DOHH2 (cell line): Measurements from ENCODE around the gene EXOC7.

Source experiments
- CTCF ChIP-seq: fragments of 200-600 bp; sonication (generic); IDR thresholded peaks from one replicate; pipeline ENCODE4 v1.5.1; 2014; ENCODE audit warnings: antibody characterized with exemption, mild to moderate bottlenecking, low read depth, low read length; ENCODE audit not compliant: poor library complexity, severe bottlenecking
- EZH2phosphoT487 ChIP-seq: fragments of 200-600 bp; sonication (generic); IDR thresholded peaks from 2 replicates; pipeline ENCODE4 v1.6.1; 2017; ENCODE audit warnings: borderline replicate concordance, mild to moderate bottlenecking, antibody characterized with exemption, low read length, moderate library complexity, mixed read lengths

GRCh38 chr17:76151896-76152454 lies 48.4 kb upstream of the EXOC7 start:
- TF ChIP-seq CTCF: no peak
- TF ChIP-seq EZH2phosphoT487: no peak
